OCI-LY1 (cell line): ENCODE data around the gene ADAMTS3.

Experiments
- H2AFZ ChIP-seq: fragments of 200-600 bp; sonication (generic), shearing (Covaris generic); 2 replicates; pipeline ENCODE4 v1.6.0; 2014; ENCODE audit warnings: antibody characterized with exemption, mild to moderate bottlenecking, low read length
- H3F3A ChIP-seq: fragments of 200-600 bp; sonication (generic), shearing (Covaris generic); 2 replicates; pipeline ENCODE4 v1.6.0; 2014; ENCODE audit warnings: mild to moderate bottlenecking, antibody characterized with exemption, low read length, moderate library complexity; ENCODE audit not compliant: insufficient read depth
- H3K27ac ChIP-seq: fragments of 200-600 bp; sonication (generic); 2 replicates; pipeline ENCODE4 v1.5.1; 2014; ENCODE audit warnings: low read length, mixed run types, mild to moderate bottlenecking, low read depth; ENCODE audit not compliant: poor library complexity, severe bottlenecking
- H3K27me3 ChIP-seq: fragments of 200-600 bp; sonication (generic); 2 replicates; pipeline ENCODE4 v1.6.0; 2014; ENCODE audit warnings: antibody characterized with exemption, mild to moderate bottlenecking, low read length, moderate library complexity; ENCODE audit not compliant: insufficient read depth
- H3K36me3 ChIP-seq: fragments of 200-600 bp; sonication (generic); 2 replicates; pipeline ENCODE4 v1.6.1; 2014; ENCODE audit warnings: mild to moderate bottlenecking, antibody characterized with exemption, low read length, moderate library complexity, mixed read lengths; ENCODE audit not compliant: insufficient read depth
- H3K4me1 ChIP-seq: fragments of 200-600 bp; sonication (generic); 2 replicates; pipeline ENCODE4 v1.5.1; 2014; ENCODE audit warnings: mild to moderate bottlenecking, low read length, moderate library complexity; ENCODE audit not compliant: insufficient read depth, severe bottlenecking
- H3K4me2 ChIP-seq: fragments of 200-600 bp; sonication (generic), shearing (Covaris generic); 2 replicates; pipeline ENCODE4 v1.6.1; 2014; ENCODE audit warnings: low read length
- H3K4me3 ChIP-seq: fragments of 200-600 bp; sonication (generic); 2 replicates; pipeline ENCODE4 v1.5.1; 2014; ENCODE audit warnings: low read length, low read depth, mild to moderate bottlenecking, mixed read lengths; ENCODE audit not compliant: poor library complexity, severe bottlenecking
- H3K79me2 ChIP-seq: fragments of 200-600 bp; shearing (Covaris generic); 2 replicates; pipeline ENCODE4 v1.6.1; 2016; ENCODE audit warnings: mixed run types, low read length, mixed read lengths; ENCODE audit not compliant: insufficient read depth
- H3K9ac ChIP-seq: fragments of 200-600 bp; sonication (generic), shearing (Covaris generic); 2 replicates; pipeline ENCODE4 v1.6.1; 2014; ENCODE audit warnings: mild to moderate bottlenecking, low read length, mixed read lengths
- H3K9me2 ChIP-seq: fragments of 200-600 bp; sonication (generic), shearing (Covaris generic); 2 replicates; pipeline ENCODE4 v1.6.1; 2014; ENCODE audit warnings: low read depth, mild to moderate bottlenecking, low read length, mixed read lengths
- H3K9me3 ChIP-seq: fragments of 200-600 bp; shearing (Covaris generic); 2 replicates; pipeline ENCODE4 v1.6.1; 2014; ENCODE audit warnings: low read length, mixed read lengths
- H4K20me1 ChIP-seq: fragments of 200-600 bp; sonication (generic), shearing (Covaris generic); 2 replicates; pipeline ENCODE4 v1.6.0; 2016; ENCODE audit warnings: mild to moderate bottlenecking, low read length; ENCODE audit not compliant: insufficient read depth
- CTCF ChIP-seq: fragments of 200-600 bp; sonication (generic), shearing (Covaris generic); IDR thresholded peaks from 2 replicates; pipeline ENCODE4 v1.5.1; 2017; ENCODE audit warnings: mild to moderate bottlenecking, antibody characterized with exemption, low read length, moderate library complexity, mixed read lengths
- EZH2 ChIP-seq: fragments of 200-600 bp; sonication (generic), shearing (Covaris generic); IDR thresholded peaks from 2 replicates; pipeline ENCODE4 v1.8.0; 2017; ENCODE audit warnings: borderline replicate concordance, mixed run types, mild to moderate bottlenecking, antibody characterized with exemption, low read length, moderate library complexity, mixed read lengths

The ADAMTS3 gene

GRCh38 chr4:72566464-72566972 lies 2.5 kb downstream of the ADAMTS3 start:
- Histone ChIP-seq H3K4me2 (no peak overlapping the region), H3K9me2 (no peaks in the 10 kb centered on the region), H3K79me2 (no peaks in the 10 kb centered on the region), H3K9me3 (no peaks in the 10 kb centered on the region), H3K4me3 (no peak overlapping the region), H3K4me1 (no peaks in the 10 kb centered on the region), H3K27me3 (no peaks in the 10 kb centered on the region), H2AFZ (no peak overlapping the region), H3K36me3 (no peaks in the 10 kb centered on the region), H3K9ac (no peak overlapping the region), H4K20me1 (no peaks in the 10 kb centered on the region), H3F3A (no peaks in the 10 kb centered on the region), H3K27ac (no peak overlapping the region)
- TF ChIP-seq EZH2 (no peak), CTCF (no peak)

- H3K27ac ChIP-seq: no peak overlapping the region
- no peaks in the 10 kb centered on the region for H4K20me1 ChIP-seq
- H3K4me3 ChIP-seq: no peak overlapping the region
- no peaks in the 10 kb centered on the region for H3K27me3 ChIP-seq
- no peaks in the 10 kb centered on the region for H3K79me2 ChIP-seq
- no peak overlapping the region for H2AFZ ChIP-seq
- H3K9ac ChIP-seq: no peak overlapping the region
- no peak for TF ChIP-seq CTCF
- TF ChIP-seq EZH2: no peak
- no peak overlapping the region for H3K4me2 ChIP-seq
- no peaks in the 10 kb centered on the region for H3K9me2 ChIP-seq
- H3K36me3 ChIP-seq: no peaks in the 10 kb centered on the region
- no peaks in the 10 kb centered on the region for H3F3A ChIP-seq
- no peaks in the 10 kb centered on the region for H3K9me3 ChIP-seq
- no peaks in the 10 kb centered on the region for H3K4me1 ChIP-seq
Observed at GRCh38 chr4:72564789-72565188, 4.2 kb downstream of the ADAMTS3 start.

- H3F3A ChIP-seq: no peaks in the 10 kb centered on the region
- no peaks in the 10 kb centered on the region for H3K27me3 ChIP-seq
- H3K4me3 ChIP-seq: no peak overlapping the region
- H3K9ac ChIP-seq: no peak overlapping the region
- H4K20me1 ChIP-seq: no peaks in the 10 kb centered on the region
- H3K27ac ChIP-seq: no peak overlapping the region
- TF ChIP-seq CTCF (no peak), EZH2 (no peak)
- no peaks in the 10 kb centered on the region for H3K4me1 ChIP-seq
- H3K9me3 ChIP-seq: no peaks in the 10 kb centered on the region
- no peak overlapping the region for H3K4me2 ChIP-seq
- no peaks in the 10 kb centered on the region for H3K36me3 ChIP-seq
- H3K79me2 ChIP-seq: no peaks in the 10 kb centered on the region
- H3K9me2 ChIP-seq: no peaks in the 10 kb centered on the region
- H2AFZ ChIP-seq: no peak overlapping the region
Observed at GRCh38 chr4:72564184-72564583, 4.8 kb downstream of the ADAMTS3 start.
